ENCODE data around the gene COPZ1.

Gene COPZ1

GRCh38 chr12:54359762-54360351 lies 34.9 kb downstream of the COPZ1 start:
- DNase-seq, result peak; percentile 55

GRCh38 chr12:54360717-54361456 lies 36.0 kb downstream of the COPZ1 start:
- DNase-seq, result peak; percentile 67

DNA sequence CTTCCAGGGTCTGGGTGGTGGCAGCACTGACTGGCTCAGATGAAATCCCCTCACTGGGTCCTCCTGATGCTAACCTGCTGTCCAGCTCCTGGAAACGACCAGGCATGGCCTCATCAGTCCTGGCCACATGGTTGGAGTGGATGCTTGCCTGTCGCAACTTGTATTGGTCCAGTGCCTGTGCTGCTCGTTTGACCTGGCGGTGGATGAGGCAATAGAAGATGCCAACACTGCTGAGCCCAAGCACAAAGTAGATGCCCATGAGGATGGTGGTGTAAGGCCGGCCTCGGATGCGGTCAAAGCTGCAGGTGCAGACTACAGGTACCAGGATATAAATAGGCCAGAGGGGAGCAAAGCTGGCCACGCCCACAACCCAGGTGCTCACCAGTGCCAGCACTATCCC lies 38.1 kb downstream of the COPZ1 start:
- DNase-seq, result no peak

GRCh38 chr12:54363618-54364017 lies 38.7 kb downstream of the COPZ1 start:
- peak; percentile 75 for DNase-seq

DNA sequence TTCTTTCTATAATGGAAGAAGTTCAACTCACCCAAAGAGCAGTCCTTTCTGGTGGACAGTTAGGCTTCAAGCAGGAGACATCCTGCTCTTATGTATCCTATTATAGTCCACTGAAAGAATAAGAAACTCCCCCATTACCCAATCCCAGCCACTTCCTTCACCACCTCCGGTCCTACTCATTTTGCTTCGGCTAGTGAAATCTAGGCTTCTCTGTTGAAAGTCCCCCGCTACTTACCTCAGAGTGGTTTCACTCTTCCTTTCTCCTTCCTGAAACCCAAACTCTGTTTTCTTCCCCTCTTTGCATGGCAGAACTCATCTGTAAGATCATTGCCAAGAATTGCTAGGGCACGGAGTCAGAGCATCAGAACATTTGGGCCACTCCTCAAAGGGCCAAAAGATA lies 39.5 kb downstream of the COPZ1 start, which contains the start of gene GPR84:
Gene GPR84, minus strand, starts transcription at position 74 of the 400 bp plus-strand sequence. CDS start 635 bp downstream, outside the sequence.
- peak; percentile 97 for DNase-seq

- DNase-seq, result peak; percentile 61
These were observed 43.2 kb downstream of the COPZ1 start for GRCh38 chr12:54368025-54368708.

GRCh38 chr12:54368709-54369596 lies 44.0 kb downstream of the COPZ1 start:
- peak; percentile 93 for DNase-seq

GRCh38 chr12:54369597-54370131 lies 44.7 kb downstream of the COPZ1 start:
- DNase-seq, result no peak

GRCh38 chr12:54370171-54370730 lies 45.3 kb downstream of the COPZ1 start:
- peak; percentile 61 for DNase-seq

DNA sequence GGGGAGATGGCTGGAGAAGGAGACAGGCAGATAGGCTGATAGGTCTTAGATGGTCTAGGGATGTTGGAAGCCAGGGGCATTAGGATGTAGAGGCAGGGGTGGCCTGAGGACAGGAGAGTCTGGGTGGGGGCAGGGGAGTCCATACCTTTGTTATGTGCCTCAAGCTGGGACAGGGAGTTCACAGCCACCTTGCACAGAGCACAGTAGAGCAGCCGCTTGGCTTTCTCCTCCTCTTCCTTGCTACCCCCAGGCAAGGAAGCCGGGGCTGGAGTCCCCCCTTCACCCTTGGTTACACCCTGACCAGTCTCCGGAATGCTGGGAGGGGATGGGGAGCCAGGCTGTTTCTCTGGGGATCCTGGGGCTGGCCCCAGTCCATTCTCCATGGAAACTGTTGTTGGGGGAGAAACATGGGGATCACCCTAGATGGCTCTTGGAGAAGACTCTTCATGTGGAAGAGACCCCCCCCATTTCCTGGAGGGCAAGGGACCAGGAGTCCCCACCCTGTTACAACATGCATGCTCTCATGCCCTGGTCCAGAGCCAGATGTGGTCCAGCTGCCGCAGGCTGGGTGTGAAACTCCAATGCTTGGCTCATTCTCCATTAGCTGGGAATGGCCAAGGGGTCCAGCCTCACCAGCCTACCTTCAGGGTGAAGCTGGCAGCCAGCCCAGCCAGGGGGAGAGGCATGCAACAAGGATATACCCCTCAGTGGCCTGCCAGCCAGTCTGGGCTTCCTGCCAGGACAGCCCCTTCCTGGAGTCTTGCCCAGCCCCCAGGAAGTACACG lies 46.6 kb downstream of the COPZ1 start:
- no peak for DNase-seq

DNA sequence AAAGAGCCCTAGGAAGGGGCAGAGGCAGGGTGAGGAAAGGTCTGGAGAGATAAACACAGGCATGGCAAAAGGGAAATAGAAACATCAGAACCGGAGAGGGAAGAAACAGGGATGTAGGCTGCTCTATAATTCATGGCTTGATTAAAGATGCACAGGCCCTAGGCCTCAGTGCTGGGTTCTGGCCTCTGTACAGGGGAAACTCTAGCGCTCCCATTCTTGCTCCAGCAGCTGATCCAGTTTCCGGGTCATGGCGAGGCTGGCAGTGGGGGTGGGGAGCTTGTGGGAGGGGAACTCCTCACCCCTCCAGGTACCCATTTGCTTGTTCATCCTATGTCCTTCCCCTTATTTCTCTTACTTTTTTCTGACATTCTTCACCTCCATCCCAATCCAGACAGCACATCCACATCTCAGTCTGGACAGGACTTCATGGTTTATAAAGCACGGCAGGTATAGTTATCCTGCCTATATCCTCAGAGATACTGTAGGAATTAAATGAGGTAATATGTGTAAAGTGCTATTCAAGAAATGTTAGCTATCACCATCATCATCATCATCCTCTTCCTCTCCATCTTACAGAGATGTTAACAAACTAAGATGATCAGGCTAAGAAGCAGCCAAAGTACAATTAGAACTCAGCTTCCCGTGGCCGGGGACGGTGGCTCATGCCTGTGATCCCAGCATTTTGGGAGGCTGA lies 47.3 kb downstream of the COPZ1 start:
- DNase-seq, result no peak

DNA sequence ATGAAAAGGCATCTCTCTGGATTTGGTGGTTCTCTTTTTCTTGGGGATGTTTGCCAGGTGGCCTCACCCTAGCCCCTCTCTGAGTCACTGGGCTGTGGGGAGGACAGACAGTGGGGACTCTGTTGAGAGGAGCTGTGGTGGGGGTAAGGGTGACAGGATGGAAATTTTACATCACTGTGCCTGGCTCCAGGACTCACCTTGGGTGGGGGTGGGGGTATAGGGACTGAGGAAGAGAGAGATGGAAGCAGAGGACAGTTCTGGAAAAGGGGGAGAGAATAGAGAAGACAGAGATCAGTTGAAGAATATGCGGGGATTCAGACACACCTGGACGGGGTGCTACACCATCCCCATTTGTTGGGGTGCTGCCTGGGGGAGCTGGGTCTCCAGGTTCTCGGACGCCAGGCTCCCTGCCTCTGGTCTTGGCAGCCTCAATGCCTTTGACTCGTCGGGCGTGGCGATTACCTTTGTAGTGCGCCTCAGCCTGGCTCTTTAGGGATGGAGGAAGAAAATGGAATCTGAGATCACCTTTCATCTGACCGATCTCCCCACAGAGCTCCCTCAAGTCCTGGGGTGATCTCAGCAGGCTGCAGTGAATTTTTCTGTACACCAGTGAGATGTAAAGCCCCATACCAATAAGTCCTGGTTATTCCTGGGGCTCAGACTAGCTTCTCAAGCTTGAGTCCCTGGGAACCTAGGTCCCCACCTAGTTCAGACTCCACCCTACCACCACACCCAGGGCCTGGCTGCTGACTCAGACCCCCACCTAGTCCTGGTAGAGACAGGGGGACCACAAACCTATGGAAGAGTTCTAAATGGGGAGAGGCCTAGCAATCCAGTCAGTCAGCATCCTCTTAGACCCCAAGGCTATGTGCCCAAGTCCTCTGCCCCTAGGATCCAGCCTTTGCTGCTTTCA lies 49.0 kb downstream of the COPZ1 start:
- DNase-seq, result no peak

GRCh38 chr12:54374562-54375258 lies 49.8 kb downstream of the COPZ1 start:
- no peak for DNase-seq

DNA sequence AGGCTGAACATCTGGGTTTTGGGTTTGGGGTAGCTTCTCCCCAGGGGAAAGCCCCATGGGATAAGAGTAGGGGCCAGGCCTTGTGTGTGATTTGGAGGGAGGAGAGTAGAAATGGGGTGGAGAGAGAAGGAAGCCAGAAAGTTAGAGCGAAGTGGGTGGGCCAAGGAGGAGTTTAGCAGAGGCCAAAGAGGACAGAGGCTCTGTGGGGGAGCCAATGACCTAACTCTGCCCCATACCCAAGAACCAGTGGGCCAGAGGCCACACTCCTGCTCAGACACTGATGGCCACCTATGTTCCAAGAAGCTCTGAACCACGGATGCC lies 50.3 kb downstream of the COPZ1 start:
- no peak for DNase-seq

DNA sequence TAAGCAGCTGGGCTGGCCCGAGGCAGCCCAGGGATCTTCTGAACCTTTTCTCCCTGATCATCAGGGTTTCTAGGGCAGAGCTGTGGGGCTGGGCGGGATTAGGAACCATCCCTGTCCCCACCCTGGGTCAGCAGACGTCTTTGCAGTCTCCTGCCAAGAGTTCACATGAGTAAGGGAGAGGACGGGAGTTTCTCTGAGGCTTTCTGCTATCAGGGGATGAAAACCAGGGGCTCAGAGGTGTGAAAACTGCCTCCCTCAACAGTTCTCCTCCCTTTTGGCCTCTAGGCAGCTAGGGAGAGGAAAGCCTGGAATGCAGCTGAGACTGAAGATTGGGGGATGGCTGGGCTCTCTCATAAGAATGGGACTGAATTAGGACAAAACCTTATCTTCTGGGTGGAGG lies 51.7 kb downstream of the COPZ1 start:
- no peak for DNase-seq

DNA sequence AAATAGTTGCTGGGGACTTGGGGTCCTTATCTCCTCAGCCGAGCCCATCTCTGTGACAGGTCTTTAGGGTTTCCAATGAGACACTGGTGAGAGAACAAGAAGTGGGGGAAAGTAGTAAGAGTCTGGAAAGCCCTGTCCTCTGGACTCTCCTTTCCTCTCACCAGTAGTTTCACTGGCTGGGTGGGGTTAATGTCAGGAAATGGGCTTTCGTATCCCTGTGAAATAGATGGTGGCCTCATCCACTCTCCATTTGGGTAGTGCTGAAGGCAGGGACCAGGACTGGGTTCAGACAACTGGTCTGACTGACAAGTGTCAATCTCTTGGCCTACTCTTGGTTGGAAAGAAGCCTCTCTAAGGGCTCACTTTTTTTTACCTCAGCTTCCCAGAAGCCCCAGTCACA lies 52.1 kb downstream of the COPZ1 start:
- DNase-seq, result no peak

GRCh38 chr12:54377797-54378515 lies 53.0 kb downstream of the COPZ1 start:
- DNase-seq, result no peak

- DNase-seq, result peak; percentile 30
These were observed 54.0 kb downstream of the COPZ1 start for GRCh38 chr12:54378796-54379397.

Data from suppressor macrophage treated with lipopolysaccharide for 4 hours (primary cell).